GM21423 (cell line): ENCODE results near the gene NTNG2.

ENCODE experiments used
- ATAC-seq: cut with Tn5 transposase; IDR thresholded peaks from one replicate; pipeline ENCODE4 v1.9.1; 2021; ENCODE audit warnings: mild to moderate bottlenecking, moderate library complexity; ENCODE audit not compliant: unreplicated experiment

NTNG2 gene

DNA sequence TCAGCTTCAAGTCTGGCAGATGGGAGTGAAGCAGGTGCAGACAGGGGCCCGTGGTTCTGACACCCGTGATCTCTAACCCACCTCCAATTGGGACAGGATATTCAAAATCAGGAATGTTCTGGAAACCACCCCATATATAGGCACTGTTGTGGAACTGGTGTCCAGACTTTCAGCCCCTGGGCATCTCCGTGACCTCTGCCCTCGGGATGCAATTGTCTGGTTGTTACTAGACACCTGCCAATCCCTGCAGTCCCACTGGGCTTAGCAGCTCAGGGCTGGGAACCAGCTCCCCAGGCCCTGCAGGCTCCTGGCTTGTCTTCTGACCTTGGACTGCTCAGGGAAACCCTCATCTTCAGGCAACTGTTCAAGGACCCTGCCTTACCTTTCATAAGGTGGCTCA is 38.8 kb downstream of the NTNG2 start:
- ATAC-seq, result no peak

DNA sequence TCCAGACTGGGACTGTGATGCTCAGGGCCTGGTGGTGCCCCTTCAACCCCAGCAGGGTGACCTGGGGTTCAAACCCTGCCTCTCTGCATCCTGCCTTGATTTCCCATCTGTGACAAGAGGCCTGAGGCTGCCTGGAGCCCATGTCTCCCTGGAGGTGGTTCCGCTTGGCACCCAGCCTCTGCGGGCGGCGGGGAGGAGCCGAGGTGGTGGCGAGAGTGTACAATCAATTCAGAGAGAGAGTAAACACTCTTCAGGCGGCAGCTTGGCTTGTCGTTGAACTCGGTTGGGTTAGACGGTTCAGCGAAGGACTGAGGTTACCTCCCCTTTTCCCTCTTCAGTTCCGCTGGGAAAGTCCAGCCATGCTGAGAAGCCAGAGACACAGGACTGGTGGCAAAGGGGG is 39.3 kb downstream of the NTNG2 start:
- ATAC-seq, result no peak

DNA sequence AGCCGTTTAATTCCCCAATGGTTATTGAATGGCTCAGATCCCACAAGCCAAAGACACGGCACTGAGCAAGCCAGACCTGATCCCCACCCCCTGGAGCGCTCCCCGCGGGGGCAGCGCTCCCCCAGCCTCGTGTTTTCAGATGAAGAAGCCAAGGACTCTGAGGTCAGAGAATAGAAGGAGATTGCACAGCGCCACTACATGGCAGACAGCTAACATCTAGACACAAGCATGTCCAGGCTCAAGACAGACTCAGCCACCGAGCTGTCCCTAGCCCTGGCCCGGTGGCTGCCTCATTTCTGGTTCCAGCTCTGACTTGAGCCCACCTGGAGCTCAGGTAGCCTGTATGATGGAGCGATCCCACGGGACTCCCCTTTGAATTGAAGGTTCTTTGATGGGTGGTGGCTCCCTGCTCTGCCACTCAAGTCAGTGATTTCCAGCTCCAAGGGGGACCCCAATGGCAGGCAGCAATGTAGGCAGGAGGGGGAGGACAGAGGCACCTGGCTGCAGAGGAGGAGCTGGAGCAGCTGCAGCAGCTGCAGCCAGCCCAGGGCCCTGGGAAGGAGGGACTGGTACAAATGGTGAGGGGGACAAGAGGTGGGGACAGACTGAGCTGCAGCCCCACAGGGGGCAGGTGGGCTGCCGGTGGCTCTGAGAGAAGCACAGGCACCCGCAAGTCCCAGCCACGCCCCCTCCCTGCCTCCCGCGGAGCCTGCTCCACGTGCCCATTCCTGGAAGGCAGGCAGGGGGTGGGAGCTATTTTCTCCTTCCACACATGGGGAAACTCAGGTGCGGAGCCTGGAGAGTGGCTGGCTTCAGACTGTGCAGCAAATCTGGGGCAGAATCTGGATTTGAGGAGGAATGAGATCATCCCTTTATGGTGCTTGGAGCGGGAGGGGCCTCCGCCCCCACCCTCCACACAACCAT is 40.2 kb downstream of the NTNG2 start:
- ATAC-seq, result no peak

GRCh38 chr9:132204883-132205282 is 43.0 kb downstream of the NTNG2 start:
- ATAC-seq, result no peak

DNA sequence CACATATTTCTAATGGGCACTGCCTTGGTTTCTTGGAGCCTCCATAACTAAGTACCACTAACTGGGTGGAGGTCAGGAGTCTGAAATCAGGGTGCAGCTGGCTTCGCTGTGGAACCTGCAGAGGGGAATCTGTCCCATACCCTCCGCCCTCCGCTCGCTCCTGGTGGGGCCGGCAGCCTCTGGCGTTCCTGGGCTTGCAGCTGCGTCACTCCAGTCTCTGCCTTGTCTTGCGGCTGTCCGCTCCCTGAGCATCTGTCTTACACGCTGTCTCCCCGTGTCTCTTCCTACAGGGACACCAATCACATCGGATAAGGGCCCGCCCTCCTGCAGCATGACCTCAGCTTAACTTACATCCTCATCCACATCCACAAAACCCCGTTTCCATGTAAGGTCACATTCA is 45.4 kb downstream of the NTNG2 start:
- no peak for ATAC-seq

- ATAC-seq, result no peak
Measured at GRCh38 chr9:132207839-132208615, 46.2 kb downstream of the NTNG2 start.

- ATAC-seq, result no peak
Measured at GRCh38 chr9:132209228-132209627, 47.4 kb downstream of the NTNG2 start.

- ATAC-seq, result no peak
Measured at GRCh38 chr9:132210472-132211145, 48.8 kb downstream of the NTNG2 start.

DNA sequence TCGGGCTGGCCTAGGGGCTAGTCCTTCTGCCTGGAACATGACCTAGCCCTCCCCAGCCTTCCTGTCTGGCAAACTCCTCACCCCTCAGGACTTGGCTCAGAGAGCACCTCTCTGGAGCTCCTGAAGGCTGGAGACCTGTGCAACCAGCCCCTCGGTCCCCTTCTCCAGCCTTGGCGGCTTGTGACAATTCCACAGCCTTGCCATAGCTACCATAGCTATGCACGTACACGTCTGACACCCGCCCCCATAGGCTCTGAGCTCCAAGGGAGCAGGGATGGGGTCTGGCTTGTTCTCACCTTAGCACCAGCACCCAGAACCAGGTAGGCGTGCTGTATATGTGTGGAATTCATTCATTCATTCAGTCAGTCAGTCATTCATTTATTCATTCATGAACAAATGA is 49.7 kb downstream of the NTNG2 start:
- no peak for ATAC-seq

GRCh38 chr9:132214027-132214622 is 52.3 kb downstream of the NTNG2 start:
- no peak for ATAC-seq

DNA sequence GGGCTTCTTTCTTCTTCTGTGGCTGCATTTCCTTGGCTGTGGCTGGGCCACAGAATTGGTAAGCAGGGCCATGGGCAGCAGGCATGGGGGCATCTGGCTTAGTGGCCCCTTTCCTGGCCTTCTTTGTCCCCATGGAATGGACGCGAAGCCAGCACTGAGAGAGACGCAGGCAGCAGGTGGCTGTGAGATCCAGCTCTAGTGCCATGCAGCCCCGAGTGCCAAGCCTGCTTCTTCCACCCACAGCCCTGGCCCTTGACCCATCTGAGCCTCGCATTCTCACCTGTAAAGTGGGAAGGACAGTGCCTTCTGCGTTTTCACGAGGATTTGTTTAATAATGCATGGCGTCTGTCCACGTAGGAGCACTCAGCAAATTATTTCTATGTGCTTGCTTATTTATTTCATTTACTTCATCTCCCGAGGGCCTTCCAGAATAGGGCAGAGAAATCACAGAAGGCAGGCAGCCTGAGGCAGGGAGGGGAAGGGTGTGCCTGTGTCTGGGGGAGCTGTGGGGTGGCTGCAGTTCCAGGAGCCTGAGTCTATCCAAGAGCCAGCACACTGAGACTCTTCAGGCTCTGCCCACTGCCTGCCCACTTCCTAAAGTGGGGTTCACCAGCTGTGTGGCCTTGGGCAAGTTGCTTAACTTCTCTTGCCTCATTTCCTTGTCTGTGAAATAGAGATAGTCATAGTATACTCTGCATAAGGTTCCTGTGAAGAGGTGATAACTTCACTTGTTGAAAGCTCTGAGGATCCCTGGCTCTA is 55.2 kb downstream of the NTNG2 start:
- ATAC-seq, result no peak

DNA sequence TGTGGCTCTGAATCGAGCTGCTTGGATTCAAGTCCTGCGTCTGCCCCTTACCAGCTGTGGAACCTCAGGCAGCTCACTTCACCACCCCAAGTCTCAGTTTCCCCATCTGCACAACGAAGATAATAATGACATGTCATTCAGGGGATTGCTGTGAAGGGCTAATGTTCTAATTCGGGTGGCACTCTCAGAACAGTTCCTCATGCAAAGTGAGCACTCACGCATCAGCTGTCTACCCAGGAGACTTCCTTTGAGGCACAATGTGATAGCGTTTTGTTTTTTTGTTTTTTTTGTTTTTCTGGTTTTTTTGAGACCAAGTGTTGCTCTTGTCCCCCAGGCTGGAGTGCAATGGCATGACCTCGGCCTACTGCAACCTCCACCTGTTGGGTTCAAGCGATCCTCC is 56.4 kb downstream of the NTNG2 start:
- ATAC-seq, result no peak

DNA sequence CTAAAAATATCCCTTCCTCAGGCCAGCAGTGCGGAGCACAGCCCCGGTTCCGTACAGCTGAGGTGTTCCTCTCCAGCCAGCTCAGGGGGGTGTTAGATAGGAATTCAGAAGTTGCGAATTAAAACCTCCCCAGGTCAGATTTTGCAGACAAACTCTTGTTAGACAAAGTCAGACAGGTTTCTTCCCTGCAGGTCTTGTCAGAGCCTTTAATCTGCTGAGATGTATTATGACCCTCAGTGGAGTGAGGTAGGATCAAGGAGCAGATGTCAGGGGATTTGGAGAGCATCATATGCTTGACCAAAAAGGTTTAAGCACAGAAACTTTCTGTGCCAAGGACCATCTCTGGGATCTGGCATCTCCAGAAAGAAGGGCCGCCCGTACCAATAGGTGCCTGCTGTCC is 60.1 kb downstream of the NTNG2 start:
- no peak for ATAC-seq

DNA sequence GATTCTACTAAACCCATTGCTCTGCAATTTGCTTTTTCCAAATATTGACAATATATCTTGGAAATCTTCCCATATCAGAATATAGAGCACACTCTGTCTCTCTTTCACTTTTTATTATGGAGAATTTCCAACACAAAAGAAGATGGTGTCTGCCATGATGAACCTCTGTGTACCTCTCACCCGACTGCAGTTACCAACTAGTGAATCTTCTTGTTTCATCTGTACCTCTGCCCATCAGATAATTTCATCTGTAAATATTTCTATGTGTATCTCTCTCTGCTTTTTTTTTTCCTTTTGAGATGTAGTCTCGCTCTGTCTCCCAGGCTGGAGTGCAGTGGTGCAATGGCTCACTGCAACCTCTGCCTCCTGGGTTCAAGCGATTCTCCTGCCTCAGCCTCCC is 62.8 kb downstream of the NTNG2 start:
- no peak for ATAC-seq

DNA sequence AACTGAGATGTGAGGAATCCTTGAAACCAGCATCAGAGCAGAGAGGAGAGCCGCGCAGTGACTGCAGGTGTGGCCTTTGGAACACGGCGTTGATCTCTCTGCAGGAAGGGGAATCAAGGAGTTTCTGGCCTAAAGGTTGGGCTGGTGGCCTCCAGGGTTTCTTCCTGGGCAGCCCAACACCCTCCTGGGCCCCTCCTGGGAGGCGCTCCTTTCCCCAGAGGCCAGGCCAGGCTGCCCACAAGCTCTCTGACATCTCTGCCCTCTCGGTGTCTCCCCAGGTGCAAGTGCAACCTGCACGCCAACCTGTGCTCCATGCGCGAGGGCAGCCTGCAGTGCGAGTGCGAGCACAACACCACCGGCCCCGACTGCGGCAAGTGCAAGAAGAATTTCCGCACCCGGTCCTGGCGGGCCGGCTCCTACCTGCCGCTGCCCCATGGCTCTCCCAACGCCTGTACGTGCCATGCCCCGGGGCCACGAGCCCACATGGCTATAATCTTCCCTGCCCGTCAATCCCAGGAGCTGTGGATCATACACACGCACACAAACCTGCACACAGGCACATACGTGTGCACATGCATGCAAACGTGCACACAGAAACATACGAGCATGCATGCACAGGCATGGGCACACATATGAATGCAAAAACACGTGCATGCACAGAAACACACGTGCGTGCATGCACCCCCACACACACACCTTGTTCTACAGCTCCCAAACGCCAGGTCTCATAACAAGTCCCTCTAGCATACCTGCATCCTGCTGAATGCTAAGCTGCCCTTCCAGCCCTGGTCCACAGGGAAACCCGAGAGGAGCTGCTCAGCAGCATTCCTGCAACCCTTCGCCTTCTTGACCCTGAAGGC is 64.9 kb downstream of the NTNG2 start:
- ATAC-seq, result no peak

DNA sequence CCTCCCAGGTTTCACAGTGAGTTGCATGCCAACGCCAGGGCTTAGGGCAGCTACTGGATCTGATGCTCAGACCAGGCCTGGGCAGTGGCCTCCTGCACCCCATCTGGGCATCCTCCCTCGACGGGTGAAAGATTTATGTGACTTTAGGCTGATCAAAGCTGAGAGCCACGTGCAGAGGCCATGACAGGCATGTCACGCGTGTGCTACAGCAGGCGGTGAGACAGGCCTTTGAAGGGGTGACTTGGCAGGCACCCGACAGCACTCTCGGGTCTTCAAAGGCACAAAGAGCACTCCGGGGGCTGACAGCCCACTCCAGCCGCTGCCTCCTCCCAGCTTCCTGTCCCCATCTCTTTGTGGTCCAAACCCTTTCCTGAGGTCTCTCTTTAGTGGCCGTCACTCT is 66.2 kb downstream of the NTNG2 start:
- ATAC-seq, result no peak

GRCh38 chr9:132230605-132231004 is 68.7 kb downstream of the NTNG2 start:
- ATAC-seq, result no peak

- ATAC-seq, result no peak
Measured at GRCh38 chr9:132231019-132231701, 69.3 kb downstream of the NTNG2 start.

- no peak for ATAC-seq
Measured at GRCh38 chr9:132232522-132232921, 70.7 kb downstream of the NTNG2 start.
